Measurements from ENCODE around the gene OSMR.

Gene OSMR

GRCh38 chr5:38911933-38912332, 66.1 kb downstream of the OSMR start:
- Mint-ChIP-seq H3K9me3 (peaks cover 13% of the 10 kb centered on the region), H3K27ac (no peak overlapping the region), H3K4me3 (no peak overlapping the region), H3K36me3 (ENCODE audit: low read depth) (no peaks in the 10 kb centered on the region), H3K27me3 (peaks cover 41% of the 10 kb centered on the region), H3K4me1 (ENCODE audit: low read depth) (no peaks in the 10 kb centered on the region)
- no peak for DNase-seq

GRCh38 chr5:38913714-38914113, 67.9 kb downstream of the OSMR start:
- H3K4me3 Mint-ChIP-seq = no peak overlapping the region
- peaks cover 13% of the 10 kb centered on the region for H3K9me3 Mint-ChIP-seq
- DNase-seq = no peak
- H3K27me3 Mint-ChIP-seq = peaks cover 32% of the 10 kb centered on the region
- no peaks in the 10 kb centered on the region for H3K4me1 Mint-ChIP-seq (ENCODE audit: low read depth)
- H3K27ac Mint-ChIP-seq = no peak overlapping the region
- H3K36me3 Mint-ChIP-seq (ENCODE audit: low read depth) = no peaks in the 10 kb centered on the region

- no peak overlapping the region for H3K4me3 Mint-ChIP-seq
- H3K27ac Mint-ChIP-seq = no peak overlapping the region
- no peaks in the 10 kb centered on the region for H3K36me3 Mint-ChIP-seq (ENCODE audit: low read depth)
- no peak for DNase-seq
- H3K9me3 Mint-ChIP-seq = no peaks in the 10 kb centered on the region
- H3K27me3 Mint-ChIP-seq = peaks cover 19% of the 10 kb centered on the region
- H3K4me1 Mint-ChIP-seq (ENCODE audit: low read depth) = no peaks in the 10 kb centered on the region
Observed at GRCh38 chr5:38916802-38917201, 71.0 kb downstream of the OSMR start.

- Mint-ChIP-seq H3K4me3 (no peak overlapping the region), H3K9me3 (no peaks in the 10 kb centered on the region), H3K4me1 (ENCODE audit: low read depth) (no peaks in the 10 kb centered on the region), H3K36me3 (ENCODE audit: low read depth) (no peaks in the 10 kb centered on the region), H3K27me3 (peaks cover 32% of the 10 kb centered on the region), H3K27ac (no peak overlapping the region)
- DNase-seq = no peak
Observed at GRCh38 chr5:38921174-38921573, 75.4 kb downstream of the OSMR start.

- Mint-ChIP-seq H3K27ac (no peak overlapping the region), H3K27me3 (peaks cover 38% of the 10 kb centered on the region), H3K9me3 (no peaks in the 10 kb centered on the region), H3K4me1 (ENCODE audit: low read depth) (no peaks in the 10 kb centered on the region), H3K36me3 (ENCODE audit: low read depth) (no peaks in the 10 kb centered on the region), H3K4me3 (no peak overlapping the region)
- peak; percentile 56 for DNase-seq
Observed at GRCh38 chr5:38922199-38922598, 76.4 kb downstream of the OSMR start.

GRCh38 chr5:38923661-38924451, 78.0 kb downstream of the OSMR start:
- Mint-ChIP-seq H3K4me3 (no peak overlapping the region), H3K4me1 (ENCODE audit: low read depth) (no peaks in the 10 kb centered on the region), H3K27me3 (peaks cover 48% of the 10 kb centered on the region), H3K9me3 (no peaks in the 10 kb centered on the region), H3K36me3 (ENCODE audit: low read depth) (no peaks in the 10 kb centered on the region), H3K27ac (no peak overlapping the region)
- no peak for DNase-seq

- no peaks in the 10 kb centered on the region for H3K36me3 Mint-ChIP-seq (ENCODE audit: low read depth)
Observed at GRCh38 chr5:38925154-38925925, 79.5 kb downstream of the OSMR start.

GRCh38 chr5:38926121-38926520, 80.3 kb downstream of the OSMR start:
- H3K4me1 Mint-ChIP-seq (ENCODE audit: low read depth) = no peaks in the 10 kb centered on the region
- H3K27ac Mint-ChIP-seq = no peak overlapping the region
- H3K27me3 Mint-ChIP-seq = peaks cover 42% of the 10 kb centered on the region
- no peaks in the 10 kb centered on the region for H3K9me3 Mint-ChIP-seq
- H3K4me3 Mint-ChIP-seq = no peak overlapping the region
- H3K36me3 Mint-ChIP-seq (ENCODE audit: low read depth) = no peaks in the 10 kb centered on the region
- no peak for DNase-seq

More at GRCh38 chr5:38925154-38925925, 79.5 kb downstream of the OSMR start:
- Mint-ChIP-seq H3K9me3 (no peaks in the 10 kb centered on the region), H3K27me3 (peaks cover 42% of the 10 kb centered on the region), H3K4me3 (no peak overlapping the region), H3K27ac (no peak overlapping the region), H3K4me1 (ENCODE audit: low read depth) (no peaks in the 10 kb centered on the region)
- DNase-seq = no peak

- peaks cover 1% of the 10 kb centered on the region for H3K4me1 Mint-ChIP-seq (ENCODE audit: low read depth)
- H3K36me3 Mint-ChIP-seq (ENCODE audit: low read depth) = no peaks in the 10 kb centered on the region
- no peaks in the 10 kb centered on the region for H3K9me3 Mint-ChIP-seq
- H3K27me3 Mint-ChIP-seq = peaks cover 37% of the 10 kb centered on the region
- no peak overlapping the region for H3K27ac Mint-ChIP-seq
- DNase-seq = no peak
- H3K4me3 Mint-ChIP-seq = no peak overlapping the region
Observed at GRCh38 chr5:38927470-38927869, 81.7 kb downstream of the OSMR start.

- H3K27ac Mint-ChIP-seq = no peak overlapping the region
- no peaks in the 10 kb centered on the region for H3K9me3 Mint-ChIP-seq
- H3K4me1 Mint-ChIP-seq (ENCODE audit: low read depth) = peaks cover 1% of the 10 kb centered on the region
- no peak for DNase-seq
- H3K27me3 Mint-ChIP-seq = peaks cover 23% of the 10 kb centered on the region
- H3K36me3 Mint-ChIP-seq (ENCODE audit: low read depth) = no peaks in the 10 kb centered on the region
- no peak overlapping the region for H3K4me3 Mint-ChIP-seq
Observed at GRCh38 chr5:38929838-38930237, 84.0 kb downstream of the OSMR start.

- peaks cover 9% of the 10 kb centered on the region for H3K36me3 Mint-ChIP-seq (ENCODE audit: low read depth)
- DNase-seq = no peak
- peaks cover 14% of the 10 kb centered on the region for H3K27me3 Mint-ChIP-seq
- H3K4me3 Mint-ChIP-seq = no peak overlapping the region
- no peaks in the 10 kb centered on the region for H3K9me3 Mint-ChIP-seq
- H3K27ac Mint-ChIP-seq = no peak overlapping the region
- H3K4me1 Mint-ChIP-seq (ENCODE audit: low read depth) = peaks cover 1% of the 10 kb centered on the region
Observed at GRCh38 chr5:38931731-38932130, 85.9 kb downstream of the OSMR start.

- no peaks in the 10 kb centered on the region for H3K9me3 Mint-ChIP-seq
- peaks cover 1% of the 10 kb centered on the region for H3K4me1 Mint-ChIP-seq (ENCODE audit: low read depth)
- DNase-seq = no peak
- no peak overlapping the region for H3K4me3 Mint-ChIP-seq
- peaks cover 16% of the 10 kb centered on the region for H3K36me3 Mint-ChIP-seq (ENCODE audit: low read depth)
- H3K27ac Mint-ChIP-seq = no peak overlapping the region
- peaks cover 5% of the 10 kb centered on the region for H3K27me3 Mint-ChIP-seq
Observed at GRCh38 chr5:38932854-38933408, 87.1 kb downstream of the OSMR start.

GRCh38 chr5:38935437-38935836, 89.6 kb downstream of the OSMR start:
- no peaks in the 10 kb centered on the region for H3K27me3 Mint-ChIP-seq
- H3K4me1 Mint-ChIP-seq (ENCODE audit: low read depth) = peaks cover 1% of the 10 kb centered on the region
- H3K27ac Mint-ChIP-seq = no peak overlapping the region
- no peak for DNase-seq
- H3K36me3 Mint-ChIP-seq (ENCODE audit: low read depth) = peaks cover 34% of the 10 kb centered on the region
- no peaks in the 10 kb centered on the region for H3K9me3 Mint-ChIP-seq
- no peak overlapping the region for H3K4me3 Mint-ChIP-seq

GRCh38 chr5:38936269-38936668, 90.5 kb downstream of the OSMR start:
- peaks cover 42% of the 10 kb centered on the region for H3K36me3 Mint-ChIP-seq (ENCODE audit: low read depth)
- no peaks in the 10 kb centered on the region for H3K27me3 Mint-ChIP-seq
- no peak overlapping the region for H3K27ac Mint-ChIP-seq
- no peak overlapping the region for H3K4me3 Mint-ChIP-seq
- H3K4me1 Mint-ChIP-seq (ENCODE audit: low read depth) = peaks cover 1% of the 10 kb centered on the region
- no peaks in the 10 kb centered on the region for H3K9me3 Mint-ChIP-seq
- DNase-seq = no peak

GRCh38 chr5:38938424-38938823, 92.6 kb downstream of the OSMR start:
- DNase-seq = no peak
- H3K27ac Mint-ChIP-seq = no peak overlapping the region
- H3K27me3 Mint-ChIP-seq = no peaks in the 10 kb centered on the region
- peaks cover 3% of the 10 kb centered on the region for H3K4me1 Mint-ChIP-seq (ENCODE audit: low read depth)
- H3K36me3 Mint-ChIP-seq (ENCODE audit: low read depth) = peaks cover 55% of the 10 kb centered on the region
- no peaks in the 10 kb centered on the region for H3K9me3 Mint-ChIP-seq
- H3K4me3 Mint-ChIP-seq = no peak overlapping the region

Data from activated T-cell treated with anti-CD3 and anti-CD28 coated beads, Interleukin-2, amount 50 U/mL, for 24 hours (primary cell).